A673 (cell line): ENCODE data around the gene BLOC1S4. TPM values are rescaled to one million over a fixed set of nuclear protein-coding genes. Genes with fewer than 3 reads are reported as not detected.
A peak's percentile ranks its signal among the peaks of the same experiment; 100 is the strongest.

Experiments
- BruUV-seq: library from RNA; stranded (reverse); fragments of 400-500 nt; replicated peaks from 2 replicates; lab custom pipeline; 2021; lab: Mats Ljungman, UMichigan
- CTCF ChIA-PET: fragments of 300-600 bp; sonication (Branson Sonifier 250); formaldehyde crosslinking; loops from one replicate; lab custom pipeline; 2022; ENCODE audit warnings: antibody characterized with exemption; lab: Charles Lee
- POLR2A ChIA-PET: fragments of 300-600 bp; sonication (Branson Sonifier 250); formaldehyde crosslinking; loops from one replicate; lab custom pipeline; 2022; ENCODE audit warnings: antibody characterized with exemption; ENCODE audit not compliant: low non-redundant PET; lab: Charles Lee
- DNase-seq: peaks from one replicate; pipeline ENCODE4 v3.0.0-alpha.2; 2015; ENCODE audit warnings: low spot score
- H3K27ac ChIP-seq: fragments of 200-600 bp; sonication (generic); 2 replicates; pipeline ENCODE4 v1.5.1; 2016; ENCODE audit warnings: mixed run types, low read depth, mild to moderate bottlenecking, mixed read lengths, antibody characterized with exemption, low read length; ENCODE audit not compliant: poor library complexity, severe bottlenecking
- H3K27me3 ChIP-seq: fragments of 200-600 bp; sonication (generic); replicated peaks from 2 replicates; pipeline ENCODE4 v1.6.1; 2017; ENCODE audit warnings: mixed run types, low read depth, mild to moderate bottlenecking, mixed read lengths, antibody characterized with exemption, low read length; ENCODE audit not compliant: insufficient read depth, poor library complexity
- H3K36me3 ChIP-seq: fragments of 200-600 bp; sonication (generic); 2 replicates; pipeline ENCODE4 v1.6.1; 2016; ENCODE audit warnings: mixed run types, mild to moderate bottlenecking, mixed read lengths, antibody characterized with exemption, low read length; ENCODE audit not compliant: insufficient read depth, poor library complexity, severe bottlenecking
- H3K4me1 ChIP-seq: fragments of 200-600 bp; sonication (generic); 2 replicates; pipeline ENCODE4 v1.6.1; 2017; ENCODE audit warnings: mixed run types, mild to moderate bottlenecking, mixed read lengths, antibody characterized with exemption, low read length; ENCODE audit not compliant: insufficient read depth, poor library complexity, severe bottlenecking
- H3K4me3 ChIP-seq: fragments of 200-600 bp; sonication (generic); 2 replicates; pipeline ENCODE4 v1.5.1; 2016; ENCODE audit warnings: low read depth, mixed run types, mild to moderate bottlenecking, mixed read lengths, low read length; ENCODE audit not compliant: poor library complexity, severe bottlenecking
- H3K9me3 ChIP-seq: fragments of 200-600 bp; sonication (generic); 2 replicates; pipeline ENCODE4 v1.6.1; 2016; ENCODE audit warnings: mixed run types, low read depth, mild to moderate bottlenecking, mixed read lengths, antibody characterized with exemption, low read length; ENCODE audit not compliant: poor library complexity, severe bottlenecking
- CTCF ChIP-seq: fragments of 300-800, 200-600 bp; sonication (generic); conservative IDR thresholded peaks from 2 replicates; pipeline ENCODE4 v1.5.1; 2017; ENCODE audit warnings: low read depth, mild to moderate bottlenecking, antibody characterized with exemption, low read length, moderate library complexity, mixed read lengths
- EZH2 ChIP-seq: fragments of 200-600 bp; sonication (generic); IDR thresholded peaks from 2 replicates; pipeline ENCODE4 v1.6.1; 2017; ENCODE audit warnings: borderline replicate concordance, low read depth, mild to moderate bottlenecking, mixed read lengths, antibody characterized with exemption, low read length; ENCODE audit not compliant: poor library complexity, severe bottlenecking
- intact Hi-C: fragments of 100-400 bp; cut with micrococcal nuclease; formaldehyde crosslinking; loops from one replicate; pipeline ENCODE4 v1.10.0; 2022; ENCODE audit not compliant: unreplicated experiment
- total RNA-seq: library from RNA; stranded (reverse); gene quantifications from 2 replicates; pipeline ENCODE4 v1.2.3, GENCODE V29; 2021

BLOC1S4 gene
- total RNA-seq, 1 experiment from 2014 or later, result 12.3 TPM

GRCh38 chr4:6718932-6719610, 3.1 kb downstream of the BLOC1S4 start:
- ChIA-PET POLR2A (no interaction called here), CTCF (interaction anchor here (0.9 kb wide), 1 partner anchor 154 kb away, joined by 3 read pairs; no protein-coding TSS in a partner anchor)
- no TSS peak for BruUV-seq

GRCh38 chr4:6719611-6720179, 3.7 kb downstream of the BLOC1S4 start:
- ChIA-PET POLR2A (no interaction called here), CTCF (interaction anchor here (0.7 to 2.0 kb wide), 4 partner anchors 18 to 362 kb away, joined by 3 to 31 read pairs (median 3); no protein-coding TSS in a partner anchor)
- intact Hi-C loops, result loop anchor here (1.0 to 5.0 kb wide), 4 partner anchors 63 to 351 kb away; partner anchors contain the start of gene KIAA0232
- Histone ChIP-seq H3K27ac (no peak overlapping the region), H3K9me3 (no peaks in the 10 kb centered on the region), H3K4me3 (no peak overlapping the region), H3K27me3 (no peaks in the 10 kb centered on the region), H3K36me3 (no peaks in the 10 kb centered on the region), H3K4me1 (peaks cover 6% of the 10 kb centered on the region)
- TF ChIP-seq CTCF, result no peak
- TF ChIP-seq EZH2, result no peak
- BruUV-seq, result no TSS peak
- no peak for DNase-seq

More at GRCh38 chr4:6718932-6719610, 3.1 kb downstream of the BLOC1S4 start:
- Histone ChIP-seq H3K27me3 (no peaks in the 10 kb centered on the region), H3K9me3 (no peaks in the 10 kb centered on the region), H3K4me3 (no peak overlapping the region), H3K27ac (no peak overlapping the region), H3K36me3 (no peaks in the 10 kb centered on the region), H3K4me1 (peaks cover 6% of the 10 kb centered on the region)
- no peak for DNase-seq
- no peak for TF ChIP-seq EZH2
- no peak for TF ChIP-seq CTCF
- intact Hi-C loops, result loop anchor here (5.0 kb wide), 1 partner anchor 63 kb away; the partner anchor contains the start of gene KIAA0232

- ChIA-PET CTCF (interaction anchor here (0.6 to 2.0 kb wide), 6 partner anchors 11 to 362 kb away, joined by 3 to 31 read pairs (median 3); partner anchors contain the start of gene TADA2B), POLR2A (no interaction called here)
Observed at GRCh38 chr4:6720202-6720699, 4.3 kb downstream of the BLOC1S4 start.

More at GRCh38 chr4:6720202-6720699, 4.3 kb downstream of the BLOC1S4 start:
- Histone ChIP-seq H3K27ac (no peak overlapping the region), H3K27me3 (no peaks in the 10 kb centered on the region), H3K9me3 (no peaks in the 10 kb centered on the region), H3K36me3 (no peaks in the 10 kb centered on the region), H3K4me3 (no peak overlapping the region), H3K4me1 (peaks cover 6% of the 10 kb centered on the region)
- peak; percentile 85 for DNase-seq
- TF ChIP-seq CTCF, result peak; percentile 94
- TF ChIP-seq EZH2, result no peak
- no TSS peak for BruUV-seq
- intact Hi-C loops, result loop anchor here (1.0 to 5.0 kb wide), 3 partner anchors 153 to 351 kb away; no protein-coding TSS in a partner anchor
